DLD1 (cell line): ENCODE data around the gene STARD3NL.
"Not testable (repeated sequence)": the region's sequence is repeated elsewhere in the genome, so short reads cannot be mapped to it uniquely, and the experiment has no call there.

ENCODE experiments used
- in situ Hi-C: cut with HindIII; loops from 2 replicates; pipeline ENCODE4 v1.10.0; 2017; ENCODE audit warnings: low sequenced_read_pairs

STARD3NL gene

GRCh38 chr7:38178004-38178694 lies at the start of gene STARD3NL:
Gene STARD3NL (plus strand): TSS chr7:38178245. CDS start chr7:38207505, 29,260 bp downstream.
- in situ Hi-C loops = no loop called here

GRCh38 chr7:38129162-38129561 lies 48.9 kb upstream of the STARD3NL start:
- in situ Hi-C loops = no loop called here

- in situ Hi-C loops = no loop called here
These were observed 48.5 kb upstream of the STARD3NL start for GRCh38 chr7:38129579-38129978.

GRCh38 chr7:38138171-38138570 lies 39.9 kb upstream of the STARD3NL start:
- in situ Hi-C loops = no loop called here

- in situ Hi-C loops = no loop called here
These were observed 36.9 kb upstream of the STARD3NL start for GRCh38 chr7:38141187-38141586.

GRCh38 chr7:38142736-38143135 lies 35.3 kb upstream of the STARD3NL start:
- in situ Hi-C loops = no loop called here

GRCh38 chr7:38147005-38147404 lies 31.0 kb upstream of the STARD3NL start:
- in situ Hi-C loops = no loop called here

GRCh38 chr7:38151556-38151955 lies 26.5 kb upstream of the STARD3NL start:
- in situ Hi-C loops = no loop called here

GRCh38 chr7:38153515-38153914 lies 24.5 kb upstream of the STARD3NL start:
- in situ Hi-C loops = no loop called here

- in situ Hi-C loops = no loop called here
These were observed 23.8 kb upstream of the STARD3NL start for GRCh38 chr7:38154278-38154677.

- in situ Hi-C loops = no loop called here
These were observed 18.0 kb upstream of the STARD3NL start for GRCh38 chr7:38160003-38160571.

GRCh38 chr7:38162036-38162435 lies 16.0 kb upstream of the STARD3NL start:
- in situ Hi-C loops = no loop called here

- in situ Hi-C loops = no loop called here
These were observed 14.4 kb upstream of the STARD3NL start for GRCh38 chr7:38163671-38164070.

GRCh38 chr7:38168890-38169570 lies 9.0 kb upstream of the STARD3NL start:
- in situ Hi-C loops = no loop called here

- in situ Hi-C loops = no loop called here
These were observed 8.2 kb upstream of the STARD3NL start for GRCh38 chr7:38169847-38170246.

- in situ Hi-C loops = no loop called here
These were observed 6.2 kb upstream of the STARD3NL start for GRCh38 chr7:38171623-38172391.

- in situ Hi-C loops = not testable (repeated sequence)
These were observed 2.5 kb upstream of the STARD3NL start for GRCh38 chr7:38175547-38175946.

- in situ Hi-C loops = no loop called here
These were observed 433 bp upstream of the STARD3NL start for GRCh38 chr7:38177621-38178003.

GRCh38 chr7:38178695-38179344 lies 775 bp downstream of the STARD3NL start:
- in situ Hi-C loops = no loop called here

- in situ Hi-C loops = no loop called here
These were observed 1.8 kb downstream of the STARD3NL start for GRCh38 chr7:38179776-38180226.

- in situ Hi-C loops = no loop called here
These were observed 3.1 kb downstream of the STARD3NL start for GRCh38 chr7:38181111-38181510.
